SK-N-MC (cell line): ENCODE data around the gene CABYR.

Source experiments
- EZH2 ChIP-seq: fragments of 200-600 bp; sonication (generic); IDR thresholded peaks from one replicate; pipeline ENCODE4 v1.6.1; 2017; ENCODE audit warnings: antibody characterized with exemption
- FOXP2 ChIP-seq: optimal IDR thresholded peaks from 2 replicates; pipeline ENCODE3; 2011; ENCODE audit warnings: mild to moderate bottlenecking, moderate library complexity; ENCODE audit not compliant: insufficient read depth; ENCODE audit errors: extremely low read length, control extremely low read depth
- POLR2AphosphoS5 ChIP-seq: IDR thresholded peaks from 2 replicates; pipeline ENCODE4 v1.6.1; 2012; ENCODE audit warnings: mild to moderate bottlenecking, low read depth, low read length, borderline replicate concordance

GRCh38 chr18:24142376-24142775 lies 3.5 kb downstream of the CABYR start:
- TF ChIP-seq POLR2AphosphoS5 (no peak), EZH2 (no peak), FOXP2 (no peak)
